SK-N-SH (cell line): Measurements from ENCODE around the gene TBX2. TPM values are rescaled to one million over a fixed set of nuclear protein-coding genes. Genes with fewer than 3 reads are reported as not detected.
A peak's percentile ranks its signal among the peaks of the same experiment; 100 is the strongest.

Source experiments
- CTCF ChIA-PET: fragments of 300-600, 350-600 bp; formaldehyde crosslinking; extraction: SDS; loops from one replicate; lab custom pipeline; 2021; lab: Yijun Ruan, JAX
- POLR2A ChIA-PET: fragments of 350-600 bp; sonication (Branson Sonifier 250); formaldehyde crosslinking; extraction: SDS; loops from one replicate; lab custom pipeline; 2020; ENCODE audit warnings: antibody characterized with exemption, inconsistent platforms; lab: Yijun Ruan, JAX
- DNase-seq: peaks from one replicate; pipeline ENCODE4 v3.0.0; 2012
- H2AFZ ChIP-seq: fragments of 200-600 bp; sonication (generic); 2 replicates; pipeline ENCODE4 v1.8.1; 2016; ENCODE audit warnings: antibody characterized with exemption, mild to moderate bottlenecking, low read depth
- H3F3A ChIP-seq: fragments of 200-600 bp; sonication (generic); replicated peaks from 2 replicates; pipeline ENCODE3; 2016; ENCODE audit warnings: antibody characterized with exemption, mild to moderate bottlenecking; ENCODE audit not compliant: insufficient read depth
- H3K27ac ChIP-seq, 2 experiments: fragments of 200-500 bp in 1 of 2; fragments of 200-600 bp in 1 of 2; sonication (Bioruptor generic) in 1 of 2; sonication (generic), shearing (Covaris generic) in 1 of 2; 2 replicates each; pipeline versions ENCODE4 v1.5.1 to v1.6.1; 2014 to 2016; ENCODE audit warnings: low read depth in 2 of 2, inconsistent platforms in 1 of 2, low read length in 1 of 2, mild to moderate bottlenecking in 1 of 2, mixed read lengths in 1 of 2
- H3K27me3 ChIP-seq: fragments of 200-600 bp; sonication (generic), shearing (Covaris generic); 2 replicates; pipeline ENCODE4 v1.6.1; 2016; ENCODE audit warnings: mixed run types; ENCODE audit not compliant: insufficient read depth
- H3K36me3 ChIP-seq, 2 experiments: fragments of 200-500 bp in 1 of 2; fragments of 200-600 bp in 1 of 2; sonication (Bioruptor generic) in 1 of 2; sonication (generic) in 1 of 2; replicated peaks in 1 of 2; 2 replicates each; pipeline versions ENCODE3 to v1.5.1; 2014 to 2016; ENCODE audit warnings: low read length in 1 of 2, mild to moderate bottlenecking in 1 of 2; ENCODE audit not compliant: insufficient read depth in 2 of 2, control insufficient read depth in 1 of 2
- H3K4me1 ChIP-seq, 2 experiments: fragments of 200-500 bp in 1 of 2; fragments of 200-600 bp in 1 of 2; sonication (Bioruptor generic) in 1 of 2; sonication (generic), shearing (Covaris generic) in 1 of 2; 2 replicates each; pipeline versions ENCODE4 v1.5.1 to v1.6.1; 2014 to 2016; ENCODE audit warnings: low read depth in 1 of 2, low read length in 1 of 2, mixed run types in 1 of 2; ENCODE audit not compliant: insufficient read depth in 2 of 2, control insufficient read depth in 1 of 2
- H3K4me2 ChIP-seq: fragments of 200-600 bp; sonication (generic), shearing (Covaris generic); 2 replicates; pipeline ENCODE4 v1.6.1; 2017; ENCODE audit warnings: mixed run types
- H3K4me3 ChIP-seq, 2 experiments: fragments of 200-500 bp in 1 of 2; fragments of 200-600 bp in 1 of 2; sonication (Bioruptor generic) in 1 of 2; sonication (generic), shearing (Covaris generic) in 1 of 2; 2 replicates each; pipeline versions ENCODE4 v1.5.1 to v1.8.1; 2014 to 2016; ENCODE audit warnings: low read depth in 2 of 2, inconsistent platforms in 1 of 2, low read length in 1 of 2, mild to moderate bottlenecking in 1 of 2, mixed read lengths in 1 of 2, moderate library complexity in 1 of 2
- H3K79me2 ChIP-seq: fragments of 200-600 bp; sonication (generic); 2 replicates; pipeline ENCODE4 v1.8.1; 2017; ENCODE audit warnings: mild to moderate bottlenecking; ENCODE audit not compliant: insufficient read depth
- H3K9ac ChIP-seq: fragments of 200-600 bp; sonication (generic); 2 replicates; pipeline ENCODE4 v1.6.1; 2017; ENCODE audit warnings: mixed run types
- H3K9me2 ChIP-seq: fragments of 200-600 bp; sonication (generic); 2 replicates; pipeline ENCODE4 v1.6.1; 2017; ENCODE audit warnings: mixed run types
- H3K9me3 ChIP-seq: fragments of 200-600 bp; sonication (generic); 2 replicates; pipeline ENCODE4 v1.6.1; 2017; ENCODE audit warnings: mixed run types, mild to moderate bottlenecking, moderate library complexity
- H4K20me1 ChIP-seq: fragments of 200-600 bp; sonication (generic); 2 replicates; pipeline ENCODE4 v1.6.1; 2017; ENCODE audit warnings: mild to moderate bottlenecking, mixed run types; ENCODE audit not compliant: insufficient read depth
- NFIC ChIP-seq: IDR thresholded peaks from 2 replicates; pipeline ENCODE4 v1.4.0; 2012; ENCODE audit warnings: borderline replicate concordance
- NRF1 ChIP-seq: IDR thresholded peaks from 2 replicates; pipeline ENCODE4 v1.6.1; 2012; ENCODE audit warnings: low read depth, mild to moderate bottlenecking, low read length
- POLR2AphosphoS5 ChIP-seq: IDR thresholded peaks from 2 replicates; pipeline ENCODE4 v1.6.1; 2012; ENCODE audit warnings: low read depth, low read length
- SMC3 ChIP-seq: IDR thresholded peaks from 2 replicates; pipeline ENCODE4 v1.6.1; 2012; ENCODE audit warnings: low read depth, low read length, improper control_type of control experiment
- WGBS: methylation state at CpG from one replicate; pipeline ENCODE4 v1.1.6; 2017; ENCODE audit warnings: low lambda C conversion rate; 5-methylcytosine and 5-hydroxymethylcytosine counted together
- polyA plus RNA-seq, 3 experiments: library from polyadenylated mRNA; depleted of rRNA; stranded (reverse); fragments of >200 nt; gene quantifications; 2 replicates each; pipeline ENCODE4 v1.2.3, GENCODE V29; 2012

TBX2 gene
- polyA plus RNA-seq, 1 of the 3 experiments (the other 2 are of a cell fraction) = 57.8 TPM

GRCh38 chr17:61402073-61402541 lies 2.5 kb downstream of the TBX2 start:
- Histone ChIP-seq H3K9ac (peak overlapping the region; percentile 97), H2AFZ (no peak overlapping the region)
- no peak for TF ChIP-seq NFIC
- TF ChIP-seq, all 33 proteins: peak for 0
- POLR2A ChIA-PET = interaction anchor here (3.0 kb wide), 1 partner anchor 19 kb away, joined by 10 read pairs; no protein-coding TSS in a partner anchor
- H3K27ac ChIP-seq = peak overlapping the region; percentile 75 to 90; a peak in 3 of 4 replicates
- no peaks in the 10 kb centered on the region for H3K9me3 ChIP-seq
- no peaks in the 10 kb centered on the region for H3K27me3 ChIP-seq
- CTCF ChIA-PET = interaction anchor here (0.9 to 11.4 kb wide), 8 partner anchors 10 to 681 kb away, joined by 3 to 133 read pairs (median 4); no protein-coding TSS in a partner anchor
- 42% methylated on average over 7 of the region's 11 CpGs for WGBS
- H3F3A ChIP-seq = peaks cover 20% of the 10 kb centered on the region
- peak overlapping the region; percentile 95 for H3K4me2 ChIP-seq
- H3K4me1 ChIP-seq = peaks cover 21 to 51% of the 10 kb centered on the region in 2 experiments
- peak; percentile 67 for DNase-seq
- H3K79me2 ChIP-seq = peaks cover 96% of the 10 kb centered on the region
- peaks cover 44 to 48% of the 10 kb centered on the region in 2 experiments for H3K36me3 ChIP-seq
- peaks cover 58% of the 10 kb centered on the region for H4K20me1 ChIP-seq
- no peaks in the 10 kb centered on the region for H3K9me2 ChIP-seq
- H3K4me3 ChIP-seq = peak overlapping the region; percentile 96 to 100

- WGBS = 87% methylated on average over 55 of the region's 55 CpGs
- no peak for TF ChIP-seq NRF1
- Histone ChIP-seq H3K36me3 (peaks cover 55 to 59% of the 10 kb centered on the region in 2 experiments), H3K27ac (no peak overlapping the region), H3K9ac (peak overlapping the region; percentile 58; the same call in 1 of the 2 replicates), H3K79me2 (peaks cover 91% of the 10 kb centered on the region), H3K4me2 (peak overlapping the region; percentile 95), H3K9me2 (no peaks in the 10 kb centered on the region), H3K4me3 (peak overlapping the region; percentile 4 to 96; a peak in 3 of 4 replicates), H3K9me3 (no peaks in the 10 kb centered on the region), H3K4me1 (peaks cover 21 to 47% of the 10 kb centered on the region in 2 experiments), H3F3A (peaks cover 31% of the 10 kb centered on the region), H3K27me3 (no peaks in the 10 kb centered on the region), H4K20me1 (peaks cover 65% of the 10 kb centered on the region), H2AFZ (no peak overlapping the region)
- peak; percentile 34 for DNase-seq
- ChIA-PET CTCF (interaction anchor here (0.7 to 11.4 kb wide), 8 partner anchors 8 to 243 kb away, joined by 3 to 133 read pairs (median 4); no protein-coding TSS in a partner anchor), POLR2A (interaction anchor here (3.0 kb wide), 1 partner anchor 20 kb away, joined by 10 read pairs; no protein-coding TSS in a partner anchor)
These were observed 3.5 kb downstream of the TBX2 start for GRCh38 chr17:61402978-61403800.

- peak overlapping the region; percentile 58; the same call in 1 of the 2 replicates for H3K9ac ChIP-seq
- H3K4me2 ChIP-seq = peak overlapping the region; percentile 95
- peaks cover 65% of the 10 kb centered on the region for H4K20me1 ChIP-seq
- WGBS = 97% methylated on average over 61 of the region's 66 CpGs
- H3K27me3 ChIP-seq = no peaks in the 10 kb centered on the region
- CTCF ChIA-PET = interaction anchor here (1.1 to 7.3 kb wide), 4 partner anchors 8 to 148 kb away, joined by 3 to 73 read pairs (median 3); no protein-coding TSS in a partner anchor
- H3K9me2 ChIP-seq = no peaks in the 10 kb centered on the region
- POLR2A ChIA-PET = interaction anchor here (1.1 kb wide), 1 partner anchor 166 kb away, joined by 3 read pairs; no protein-coding TSS in a partner anchor
- H3K36me3 ChIP-seq = peaks cover 63 to 68% of the 10 kb centered on the region in 2 experiments
- peaks cover 35% of the 10 kb centered on the region for H3F3A ChIP-seq
- peaks cover 82% of the 10 kb centered on the region for H3K79me2 ChIP-seq
- H3K9me3 ChIP-seq = no peaks in the 10 kb centered on the region
- no peak for DNase-seq
- 0 out of 2 replicates have a peak, but pooled peaks have one; percentile 0 for TF ChIP-seq POLR2AphosphoS5
- no peak for TF ChIP-seq SMC3
- H3K4me3 ChIP-seq = peak overlapping the region; percentile 4 to 96; a peak in 3 of 4 replicates
- H3K4me1 ChIP-seq = peaks cover 21 to 43% of the 10 kb centered on the region in 2 experiments
- H3K27ac ChIP-seq = no peak overlapping the region
- H2AFZ ChIP-seq = no peak overlapping the region
These were observed 4.4 kb downstream of the TBX2 start for GRCh38 chr17:61403801-61404662.
